GM19397 (cell line): ENCODE measurements around the gene CMTR2.

Source experiments
- ATAC-seq: cut with Tn5 transposase; IDR thresholded peaks from one replicate; pipeline ENCODE4 v1.9.1; 2021; ENCODE audit warnings: mild to moderate bottlenecking, moderate library complexity; ENCODE audit not compliant: unreplicated experiment

CMTR2 gene

DNA sequence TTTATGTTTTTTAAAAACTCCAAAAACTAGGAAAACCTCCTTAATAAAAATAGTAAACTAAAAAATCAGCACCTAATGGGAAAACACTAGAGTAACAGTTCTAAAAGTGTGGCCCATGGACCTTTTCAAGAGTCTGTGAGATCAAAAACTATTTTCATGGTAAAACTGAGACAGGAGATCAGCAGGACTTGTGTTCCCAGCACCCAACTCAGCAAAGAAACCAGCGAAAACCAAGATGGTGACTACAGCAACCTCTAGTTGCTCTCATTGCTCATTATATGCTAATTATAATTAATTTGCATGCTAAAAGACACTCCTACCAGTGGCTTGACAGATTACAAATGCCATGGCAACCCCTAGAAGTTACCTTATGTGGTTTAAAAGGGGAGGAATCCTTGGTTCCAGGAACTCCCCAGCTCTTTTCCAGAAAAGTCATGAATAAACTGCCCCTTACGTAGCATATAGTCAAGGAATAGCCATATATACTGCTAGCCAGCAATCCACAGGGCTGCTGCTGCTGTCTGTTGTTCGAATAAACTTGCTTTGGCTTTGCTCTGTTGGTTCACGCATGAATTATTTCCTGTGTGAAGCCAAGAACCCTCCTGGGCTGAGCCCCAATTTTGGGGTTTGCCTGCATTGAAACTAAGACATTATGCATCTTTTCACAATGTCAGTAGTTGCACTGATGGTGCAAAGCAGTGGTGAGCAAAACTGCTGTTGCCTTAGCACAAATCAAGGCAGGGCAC lies 12.4 kb downstream of the CMTR2 start:
- ATAC-seq, result no peak

DNA sequence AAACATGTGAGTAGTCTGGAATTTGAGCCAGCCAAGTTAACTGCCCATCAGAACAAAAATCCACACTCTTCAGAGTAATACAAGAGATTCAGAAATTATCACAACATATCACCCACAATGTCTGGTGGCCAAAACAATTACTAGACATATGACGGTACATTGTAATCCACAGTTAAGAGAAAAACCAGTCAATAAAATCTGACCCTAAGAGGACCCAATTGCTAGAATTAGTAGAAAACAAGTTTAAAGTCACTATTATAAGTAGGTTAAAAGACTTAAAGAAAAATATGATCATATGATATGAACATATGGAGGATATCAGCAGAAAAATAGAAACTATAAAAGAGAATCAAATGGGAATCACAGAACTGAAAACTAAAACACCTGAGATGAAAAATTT lies 15.8 kb downstream of the CMTR2 start:
- ATAC-seq, result no peak

DNA sequence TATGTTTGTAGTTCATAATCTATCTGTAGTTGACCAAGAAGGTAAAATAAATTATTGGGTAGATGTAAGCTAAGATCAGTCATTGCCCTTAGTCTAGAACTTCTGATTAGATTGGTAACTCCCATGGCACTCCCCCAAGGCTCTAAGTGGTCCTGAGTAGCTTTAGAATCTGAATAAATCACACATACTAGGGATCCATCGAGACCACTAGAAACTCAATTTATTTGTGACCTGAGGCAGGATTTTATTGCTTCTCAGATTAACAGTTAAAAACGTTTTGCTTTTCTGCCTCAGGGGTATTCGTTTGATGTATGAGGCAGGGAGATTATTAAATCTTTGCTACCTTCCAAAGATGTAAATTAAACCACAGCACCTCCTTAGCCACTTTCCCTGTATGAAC lies 24.9 kb downstream of the CMTR2 start:
- no peak for ATAC-seq

DNA sequence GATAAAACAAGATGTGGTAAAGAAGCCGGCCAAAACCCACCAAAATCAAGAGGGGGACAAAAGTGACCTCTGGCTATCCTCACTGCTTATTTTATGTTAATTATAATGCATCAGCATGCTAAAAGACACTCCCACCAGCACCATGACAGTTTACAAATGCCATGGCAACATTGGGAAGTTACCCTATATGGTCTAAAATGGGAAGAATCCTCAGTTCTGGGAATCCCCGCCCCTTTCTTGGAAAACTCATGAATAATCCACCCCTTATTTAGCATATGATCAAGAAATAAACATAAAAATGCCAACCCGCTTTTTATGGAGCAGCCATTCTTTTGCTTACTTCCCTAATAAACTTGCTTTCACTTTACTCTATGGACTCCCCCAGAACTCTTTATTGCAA lies 25.6 kb downstream of the CMTR2 start:
- ATAC-seq, result no peak

DNA sequence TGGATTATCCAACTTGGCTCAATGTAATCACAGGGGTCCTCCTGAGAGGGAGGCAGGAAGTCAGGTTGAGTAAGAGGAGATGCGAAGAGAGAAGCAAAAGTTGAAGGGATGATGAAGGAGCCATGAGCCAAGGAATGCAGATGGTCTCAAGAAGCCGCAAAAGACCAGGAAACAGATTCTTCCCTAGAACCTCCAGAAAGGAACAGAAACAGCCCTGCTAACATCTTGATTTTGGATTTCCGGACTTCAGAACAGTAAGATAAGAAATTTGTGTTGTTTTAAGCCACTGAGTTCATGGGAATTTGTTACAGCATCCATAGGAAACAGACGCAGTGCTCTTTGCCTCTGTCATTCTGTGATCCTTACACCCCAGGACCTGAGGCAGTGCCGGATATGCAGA lies 26.8 kb downstream of the CMTR2 start:
- ATAC-seq, result no peak

DNA sequence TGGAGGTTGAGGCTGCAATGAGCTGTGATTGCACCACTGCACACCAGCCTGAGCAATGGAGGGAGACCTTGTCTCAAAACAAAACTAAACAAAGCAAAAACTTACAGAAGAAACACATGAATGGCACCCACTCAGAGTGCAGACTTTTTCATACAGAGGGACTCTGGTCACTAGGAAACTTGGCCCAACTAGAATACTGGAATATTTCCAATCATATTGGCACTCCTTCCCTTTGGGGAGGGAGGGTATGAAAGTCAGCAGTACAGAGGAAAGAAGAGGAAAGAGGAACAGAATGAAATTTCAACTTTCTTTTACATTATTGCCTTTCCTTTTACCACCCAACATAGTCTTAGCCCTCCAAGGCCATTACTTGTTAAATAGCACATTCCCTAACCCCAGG lies 28.2 kb downstream of the CMTR2 start:
- ATAC-seq, result no peak

DNA sequence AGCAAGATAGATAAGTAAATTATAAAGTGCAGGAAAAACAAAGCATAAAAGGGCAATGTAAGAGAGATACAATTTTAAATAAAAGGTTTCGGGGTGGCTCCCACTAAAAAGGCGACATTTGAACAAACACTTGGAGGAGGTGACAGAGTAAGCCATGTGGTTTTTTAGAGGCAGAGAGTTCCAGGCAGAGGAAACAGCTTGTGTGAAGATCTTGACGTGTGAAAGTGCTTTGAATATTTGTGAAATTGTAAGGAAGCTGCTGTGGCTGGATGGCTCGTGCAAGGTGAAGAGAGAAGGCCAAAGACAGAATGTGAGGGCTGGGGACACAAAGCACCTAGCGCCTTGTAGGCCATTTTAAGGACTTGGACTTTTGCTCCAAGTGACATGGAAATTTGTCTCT lies 30.1 kb downstream of the CMTR2 start:
- no peak for ATAC-seq

DNA sequence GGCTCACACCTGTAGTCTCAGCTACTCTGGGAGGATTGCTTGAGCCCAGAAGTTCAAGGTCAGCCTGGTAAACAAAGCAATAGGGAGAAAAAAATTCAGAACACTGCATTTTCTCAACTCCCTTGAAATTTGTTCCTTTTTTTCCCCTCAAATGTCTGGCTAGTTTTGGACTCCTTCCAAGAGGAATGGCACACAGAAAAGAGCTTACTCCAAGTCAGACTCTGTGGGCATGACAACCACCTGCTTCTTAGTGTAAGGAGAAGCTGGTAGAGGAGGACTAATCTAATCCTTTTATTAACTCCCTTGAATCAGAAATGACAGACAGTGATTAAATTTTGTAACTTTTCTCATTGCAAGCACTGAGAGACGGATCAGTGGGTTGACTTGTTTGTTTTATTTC lies 30.8 kb downstream of the CMTR2 start:
- ATAC-seq, result no peak

DNA sequence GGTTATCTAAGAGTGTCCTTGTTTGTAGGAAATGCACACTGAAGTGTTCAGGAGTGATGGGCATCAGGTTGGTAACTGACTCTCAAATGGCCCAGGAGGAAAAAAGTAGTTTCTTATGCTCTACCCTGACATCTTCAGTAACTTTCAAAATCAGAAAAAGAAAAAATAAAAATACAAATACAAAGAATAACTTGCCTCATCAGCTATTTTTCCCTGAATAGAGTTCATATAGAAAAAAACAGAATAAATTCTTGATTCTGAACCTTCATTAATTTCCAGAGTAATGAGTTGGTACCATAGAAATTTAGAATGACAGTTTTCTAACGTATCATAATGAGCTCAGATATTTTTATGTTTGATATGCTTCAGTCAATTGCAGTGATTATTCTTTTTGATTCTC lies 31.4 kb downstream of the CMTR2 start:
- ATAC-seq, result no peak

DNA sequence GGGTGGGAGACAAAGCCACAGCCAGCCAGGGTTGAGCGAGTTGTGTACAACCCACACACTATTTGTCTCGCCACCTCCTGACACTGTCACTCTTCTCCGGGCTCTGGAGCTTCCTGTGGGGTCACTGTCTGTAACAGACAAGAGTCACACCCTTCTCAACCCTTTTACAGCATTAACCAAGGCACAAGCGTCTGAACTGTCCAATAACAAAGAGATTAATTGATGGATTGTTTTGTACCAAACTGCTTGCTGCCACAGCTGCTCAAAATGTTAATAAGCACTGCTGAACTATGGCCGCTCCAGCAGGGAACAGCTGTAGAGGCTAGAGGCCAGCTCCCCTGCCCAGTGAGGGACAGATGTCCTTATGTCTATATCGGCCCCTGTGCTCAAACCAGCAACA lies 33.5 kb downstream of the CMTR2 start:
- ATAC-seq, result no peak

DNA sequence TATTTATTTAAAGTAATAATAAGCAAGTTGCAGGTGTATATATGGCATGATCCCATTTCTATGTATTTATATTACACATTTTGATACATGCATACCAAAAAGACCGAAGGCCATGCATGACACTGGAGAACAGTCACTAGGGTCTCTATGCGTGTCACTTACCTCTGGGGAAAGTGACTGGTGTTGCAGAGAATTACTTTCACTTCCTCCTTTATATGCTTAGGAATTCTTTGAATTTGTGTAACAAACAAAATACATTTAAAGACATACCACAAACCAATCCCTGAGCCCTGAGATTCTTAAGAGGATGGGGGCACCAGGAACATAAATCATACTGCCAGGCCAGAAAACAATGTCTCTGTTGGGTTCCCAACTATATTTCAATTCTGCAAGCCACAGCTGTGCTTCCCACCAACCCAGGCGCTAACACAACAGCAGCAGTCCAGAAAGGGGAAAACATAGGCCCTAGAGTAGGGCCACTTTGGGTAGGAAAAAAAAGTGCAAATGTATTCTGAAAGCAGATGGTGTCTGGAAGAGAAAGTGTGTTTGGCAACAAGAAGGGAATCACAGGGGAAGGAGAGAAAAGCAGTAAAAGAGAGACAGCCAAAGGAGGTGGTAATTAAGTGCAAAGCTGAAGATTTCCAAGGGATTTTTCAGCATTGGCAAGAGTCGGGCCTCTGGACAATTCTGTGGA lies 34.2 kb downstream of the CMTR2 start:
- no peak for ATAC-seq

DNA sequence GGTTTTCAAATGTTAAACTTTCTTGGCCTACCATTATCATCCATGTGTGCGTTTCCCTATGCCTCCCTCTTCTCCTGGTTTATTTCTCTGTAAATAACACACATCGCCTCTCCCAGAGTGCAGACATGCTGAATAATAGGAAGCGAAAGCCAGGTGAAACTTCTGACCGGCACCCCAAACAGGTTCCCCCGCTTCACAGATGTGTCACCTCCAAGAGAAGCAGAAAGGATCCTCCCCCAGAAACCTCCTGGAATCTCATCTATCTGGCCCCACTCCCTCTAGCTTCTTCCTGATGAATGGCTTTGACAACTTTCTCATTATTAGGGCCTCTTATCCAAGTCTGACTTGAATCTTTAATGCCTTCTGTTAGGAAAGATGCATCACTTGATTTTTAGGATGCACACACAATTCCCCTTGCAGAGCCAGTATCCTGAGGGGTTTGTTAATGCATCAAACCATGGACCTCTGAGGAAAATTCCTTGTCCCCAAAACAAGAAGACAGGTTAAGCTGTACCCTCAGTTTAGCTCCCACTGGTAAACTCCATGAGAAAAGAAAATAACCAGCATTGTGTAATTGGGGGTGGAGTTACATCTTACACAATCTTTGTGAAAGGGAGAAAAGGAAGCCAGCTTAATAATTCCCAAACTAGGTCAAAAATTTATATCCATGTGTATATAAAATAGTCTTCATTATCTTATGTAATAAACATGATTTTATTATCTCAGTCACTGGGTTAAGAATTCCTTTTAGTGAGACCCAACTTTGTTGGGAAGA lies 38.6 kb downstream of the CMTR2 start:
- no peak for ATAC-seq

DNA sequence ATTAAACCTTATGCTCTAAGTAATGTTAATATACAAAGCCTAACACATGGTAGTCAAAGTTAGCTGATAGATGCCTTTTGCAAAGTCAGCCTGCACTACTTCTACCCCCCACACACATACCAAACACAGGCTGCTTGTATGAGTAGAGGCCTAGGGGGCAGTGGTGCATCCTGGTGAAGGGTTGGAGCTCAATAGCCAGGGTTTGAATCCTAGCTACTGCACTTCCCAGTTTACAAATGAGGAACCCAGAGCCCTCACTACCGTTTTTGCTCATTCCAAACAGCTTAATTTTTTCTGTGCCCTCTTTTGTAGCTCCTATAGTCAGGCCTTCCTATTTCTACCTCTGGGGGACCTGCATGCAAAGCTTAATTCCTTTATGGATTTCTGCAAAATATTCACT lies 39.8 kb downstream of the CMTR2 start:
- ATAC-seq, result no peak

DNA sequence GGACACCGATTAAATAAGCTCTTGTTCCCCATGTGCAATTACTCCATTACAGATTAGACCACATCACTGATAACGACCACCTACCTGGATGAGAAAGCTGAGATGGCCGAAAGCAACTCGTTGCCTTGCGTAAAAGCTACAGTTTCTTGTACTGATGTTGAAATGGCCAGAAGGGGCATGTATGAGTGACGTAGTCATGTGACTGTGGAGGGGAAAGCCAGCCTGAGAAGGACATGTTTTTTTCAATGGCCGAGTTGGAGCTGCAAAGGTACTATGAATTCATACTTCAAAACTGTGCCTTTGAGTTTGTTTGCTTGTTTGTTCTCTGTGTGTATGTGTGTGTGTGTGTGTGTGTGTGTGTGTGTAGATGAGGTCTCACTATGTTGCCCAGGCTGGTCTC lies 41.7 kb downstream of the CMTR2 start:
- ATAC-seq, result no peak

DNA sequence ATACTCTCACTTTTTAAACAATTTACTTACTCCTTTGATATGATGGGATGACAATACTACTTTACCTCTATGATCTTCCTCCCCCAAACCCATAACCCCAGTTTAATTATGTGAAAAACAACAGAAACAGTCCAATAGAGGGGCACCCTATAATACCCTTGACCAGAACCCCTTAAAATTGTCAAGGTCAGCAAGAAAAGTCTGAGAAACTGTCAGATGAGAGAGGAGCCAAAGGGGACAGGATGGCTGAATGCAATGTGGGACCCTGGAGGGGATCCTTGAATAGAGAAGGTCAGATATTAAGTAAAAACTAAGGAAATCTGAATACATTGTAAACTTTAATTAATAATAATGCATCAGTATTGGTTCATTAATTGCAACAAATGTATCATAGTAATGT lies 42.9 kb downstream of the CMTR2 start:
- ATAC-seq, result no peak

DNA sequence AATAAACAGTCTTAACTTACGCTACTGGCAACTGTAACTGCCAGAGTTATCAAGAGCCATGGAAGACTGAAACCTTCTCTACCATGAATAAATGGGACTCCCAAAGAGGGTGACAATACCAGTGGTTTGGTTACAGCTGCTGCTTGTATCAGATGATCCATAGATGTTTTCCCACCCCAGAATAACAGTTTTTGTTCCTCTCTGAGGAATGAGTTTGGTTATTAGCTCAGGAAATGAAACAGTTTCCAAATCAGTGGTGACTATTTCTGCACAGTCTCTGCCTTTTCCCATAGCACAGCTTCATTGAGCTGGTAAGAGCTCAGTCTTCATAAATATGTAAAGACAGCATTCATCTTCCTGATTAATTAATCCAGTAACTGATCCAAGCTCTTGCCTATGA lies 44.7 kb downstream of the CMTR2 start:
- no peak for ATAC-seq

DNA sequence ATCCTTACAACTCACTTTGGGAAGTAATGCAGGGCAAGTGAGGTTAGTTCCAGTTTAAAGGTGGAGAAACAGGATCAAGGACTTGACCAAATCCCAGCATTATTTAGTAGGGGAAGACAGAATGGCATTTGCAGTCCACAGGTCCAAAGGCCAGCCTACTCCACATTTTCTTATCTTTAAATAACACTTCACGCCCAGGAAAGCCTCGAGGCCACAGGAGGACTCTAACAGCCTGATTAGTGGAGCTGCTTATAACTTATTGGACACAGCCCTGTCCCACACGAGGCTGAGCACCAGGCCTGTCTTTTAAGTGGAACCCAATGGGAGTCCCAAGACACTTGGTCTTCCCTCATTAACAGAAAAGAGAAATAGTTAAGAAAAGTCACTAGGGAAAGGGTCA lies 46.6 kb downstream of the CMTR2 start:
- no peak for ATAC-seq

DNA sequence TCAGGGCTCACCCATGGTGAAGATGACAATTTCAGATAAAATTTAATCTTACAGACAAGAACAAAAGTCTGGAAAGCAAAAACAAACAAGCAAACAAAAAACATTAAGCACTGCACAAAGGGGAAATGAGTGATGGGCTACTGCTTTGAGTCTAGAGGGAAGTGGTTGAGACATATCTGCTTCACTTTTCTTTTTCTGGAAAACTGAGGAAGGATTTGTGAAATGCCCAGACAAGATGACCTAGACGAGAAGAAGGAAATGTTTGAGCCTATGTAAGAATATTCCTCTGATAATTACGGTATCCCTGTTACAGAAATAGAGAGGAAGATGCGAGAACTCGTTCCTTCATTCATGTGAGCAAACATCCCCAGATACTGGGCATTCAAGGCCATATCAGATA lies 47.2 kb downstream of the CMTR2 start:
- ATAC-seq, result no peak
